Measurements from ENCODE around the gene RAPGEF4.

DNA sequence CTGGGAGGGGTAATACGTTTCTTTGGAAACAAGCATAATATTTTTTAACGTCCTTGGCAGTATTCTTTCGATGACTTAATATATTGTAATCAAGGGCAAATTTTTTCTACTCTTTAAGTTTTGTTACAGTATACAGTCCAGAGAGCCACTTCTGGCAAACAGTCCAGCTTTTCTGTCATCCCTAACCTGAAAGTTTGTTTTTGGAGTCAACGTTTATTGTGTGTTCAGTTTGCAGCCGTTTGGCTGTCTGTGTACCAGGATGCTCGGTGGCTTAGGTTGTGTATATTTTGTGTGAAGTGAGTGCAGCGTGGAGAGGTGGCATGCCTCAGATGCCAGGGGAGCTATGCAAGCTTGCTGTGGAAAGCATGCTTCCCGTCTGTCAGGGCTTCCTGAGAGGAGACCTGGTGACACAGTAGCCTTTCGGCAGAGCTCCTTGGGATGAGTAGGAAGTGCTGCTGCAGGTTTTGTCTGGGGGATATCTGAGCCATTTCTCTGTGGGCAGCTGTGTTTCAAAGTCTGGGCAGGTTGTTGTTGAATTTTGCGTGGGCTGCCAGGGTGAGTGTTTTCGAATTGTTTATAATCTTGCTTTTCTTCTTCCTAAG lies 354.7 kb downstream of the RAPGEF4 start:
- TF ChIP-seq, protein P1, sequence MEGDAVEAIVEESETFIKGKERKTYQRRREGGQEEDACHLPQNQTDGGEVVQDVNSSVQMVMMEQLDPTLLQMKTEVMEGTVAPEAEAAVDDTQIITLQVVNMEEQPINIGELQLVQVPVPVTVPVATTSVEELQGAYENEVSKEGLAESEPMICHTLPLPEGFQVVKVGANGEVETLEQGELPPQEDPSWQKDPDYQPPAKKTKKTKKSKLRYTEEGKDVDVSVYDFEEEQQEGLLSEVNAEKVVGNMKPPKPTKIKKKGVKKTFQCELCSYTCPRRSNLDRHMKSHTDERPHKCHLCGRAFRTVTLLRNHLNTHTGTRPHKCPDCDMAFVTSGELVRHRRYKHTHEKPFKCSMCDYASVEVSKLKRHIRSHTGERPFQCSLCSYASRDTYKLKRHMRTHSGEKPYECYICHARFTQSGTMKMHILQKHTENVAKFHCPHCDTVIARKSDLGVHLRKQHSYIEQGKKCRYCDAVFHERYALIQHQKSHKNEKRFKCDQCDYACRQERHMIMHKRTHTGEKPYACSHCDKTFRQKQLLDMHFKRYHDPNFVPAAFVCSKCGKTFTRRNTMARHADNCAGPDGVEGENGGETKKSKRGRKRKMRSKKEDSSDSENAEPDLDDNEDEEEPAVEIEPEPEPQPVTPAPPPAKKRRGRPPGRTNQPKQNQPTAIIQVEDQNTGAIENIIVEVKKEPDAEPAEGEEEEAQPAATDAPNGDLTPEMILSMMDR (IDR thresholded peaks at IDR 0.05), result no peak
- TF ChIP-seq POLR2A (IDR thresholded peaks at IDR 0.05), result no peak
